Stimulated activated effector memory CD8-positive, alpha-beta T cell treated with anti-CD3 and anti-CD28 coated beads, Interleukin-12 subunit alpha, Interleukin-12 subunit beta, amount 100 ng/mL, for 72 hours (primary cell): ENCODE measurements around the gene DPM2.
A peak's percentile ranks its signal among the peaks of the same experiment; 100 is the strongest.

Experiments
- ATAC-seq: fragments of 150-1000 bp; cut with Tn5 transposase; 2 replicates; pipeline ENCODE4 v1.10.0; 2021
- DNase-seq, 2 donors: peaks; one replicate each; pipeline ENCODE4 v3.0.0; 2021 to 2022; ENCODE audit warnings: low spot score in 2 of 2
- H3K27ac Mint-ChIP-seq: one replicate; pipeline ENCODE4 v1.8.0; 2022; ENCODE audit warnings: mild to moderate bottlenecking, mixed read lengths
- H3K36me3 Mint-ChIP-seq: one replicate; pipeline ENCODE4 v1.8.0; 2022; ENCODE audit warnings: mild to moderate bottlenecking, mixed read lengths
- H3K4me1 Mint-ChIP-seq: one replicate; pipeline ENCODE4 v1.8.0; 2022; ENCODE audit warnings: mixed read lengths
- H3K4me3 Mint-ChIP-seq: one replicate; pipeline ENCODE4 v1.8.0; 2022; ENCODE audit warnings: mild to moderate bottlenecking, mixed read lengths
- H3K9me3 Mint-ChIP-seq: one replicate; pipeline ENCODE4 v1.8.0; 2022; ENCODE audit warnings: mixed read lengths

The DPM2 gene

DNA sequence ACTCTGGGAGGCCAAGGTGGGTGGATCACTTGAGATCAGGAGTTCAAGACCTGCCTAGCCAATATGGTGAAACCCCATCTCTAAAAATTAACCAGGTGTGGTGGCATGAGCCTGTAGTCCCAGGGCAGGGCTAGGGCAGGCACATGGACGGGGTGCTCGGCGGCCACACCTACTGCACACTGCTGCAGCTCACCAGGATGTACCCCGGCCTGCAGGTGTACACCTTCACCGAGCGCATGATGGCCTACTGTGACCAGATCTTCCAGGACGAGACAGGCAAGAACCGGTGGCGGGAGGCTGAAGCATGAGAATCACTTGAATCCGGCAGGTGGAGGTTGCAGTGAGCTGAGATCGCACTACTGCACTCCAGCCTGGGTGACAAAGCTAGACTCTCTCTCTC, 24.0 kb downstream of the DPM2 start:
- no peak overlapping the region for H3K27ac Mint-ChIP-seq
- no peak for DNase-seq

DNA sequence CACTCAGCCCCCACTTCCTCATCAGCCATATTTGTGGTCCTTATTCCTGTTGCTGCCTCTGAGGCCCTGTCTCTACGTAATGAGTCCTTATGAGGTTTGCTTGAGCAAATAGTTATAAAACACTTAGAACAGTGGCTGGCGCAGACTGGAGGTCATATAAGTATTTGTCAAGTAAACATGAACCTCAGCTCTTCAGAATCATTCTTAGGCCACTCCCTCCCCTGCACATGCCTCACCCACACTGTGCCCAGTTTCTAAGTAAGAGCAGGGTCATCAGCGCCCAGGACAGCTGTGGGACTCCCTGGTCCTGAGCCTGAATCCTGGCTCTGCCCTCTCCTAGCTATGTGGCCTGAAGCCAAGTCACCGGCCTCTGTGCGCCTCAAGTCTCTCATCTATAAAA, 24.8 kb downstream of the DPM2 start:
- H3K4me1 Mint-ChIP-seq: peaks cover 47% of the 10 kb centered on the region
- peaks cover 64% of the 10 kb centered on the region for H3K36me3 Mint-ChIP-seq
- H3K9me3 Mint-ChIP-seq: no peaks in the 10 kb centered on the region
- H3K27ac Mint-ChIP-seq: peak overlapping the region; percentile 77
- no peak overlapping the region for H3K4me3 Mint-ChIP-seq
- ATAC-seq (no peak), DNase-seq (no peak)

More for the DNA sequence above, 24.0 kb downstream of the DPM2 start:
- no peak overlapping the region for H3K4me3 Mint-ChIP-seq
- ATAC-seq: no peak
- H3K9me3 Mint-ChIP-seq: no peaks in the 10 kb centered on the region
- peaks cover 55% of the 10 kb centered on the region for H3K4me1 Mint-ChIP-seq
- H3K36me3 Mint-ChIP-seq: peaks cover 60% of the 10 kb centered on the region

DNA sequence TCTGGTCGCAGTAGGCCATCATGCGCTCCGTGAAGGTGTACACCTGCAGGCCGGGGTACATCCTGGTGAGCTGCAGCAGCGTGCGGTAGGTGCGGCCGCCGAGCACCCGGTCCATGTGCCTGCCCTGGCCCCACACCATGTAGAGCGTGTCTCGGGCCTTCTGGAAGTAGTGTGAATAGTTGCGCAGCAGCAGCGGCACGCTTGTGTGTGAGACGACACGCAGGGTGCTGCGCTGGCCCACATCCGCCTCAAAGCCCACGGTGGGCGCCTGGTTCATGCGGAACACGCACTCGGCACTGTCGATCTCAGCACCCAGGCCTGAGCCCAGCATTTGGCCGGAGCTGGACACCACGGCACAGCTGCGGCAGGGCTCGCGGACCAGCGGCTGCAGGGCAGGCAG, 25.4 kb downstream of the DPM2 start:
- Mint-ChIP-seq H3K36me3 (peaks cover 64% of the 10 kb centered on the region), H3K9me3 (no peaks in the 10 kb centered on the region), H3K4me1 (peaks cover 41% of the 10 kb centered on the region), H3K27ac (peak overlapping the region; percentile 95), H3K4me3 (no peak overlapping the region)
- no peak for ATAC-seq
- DNase-seq: no peak

DNA sequence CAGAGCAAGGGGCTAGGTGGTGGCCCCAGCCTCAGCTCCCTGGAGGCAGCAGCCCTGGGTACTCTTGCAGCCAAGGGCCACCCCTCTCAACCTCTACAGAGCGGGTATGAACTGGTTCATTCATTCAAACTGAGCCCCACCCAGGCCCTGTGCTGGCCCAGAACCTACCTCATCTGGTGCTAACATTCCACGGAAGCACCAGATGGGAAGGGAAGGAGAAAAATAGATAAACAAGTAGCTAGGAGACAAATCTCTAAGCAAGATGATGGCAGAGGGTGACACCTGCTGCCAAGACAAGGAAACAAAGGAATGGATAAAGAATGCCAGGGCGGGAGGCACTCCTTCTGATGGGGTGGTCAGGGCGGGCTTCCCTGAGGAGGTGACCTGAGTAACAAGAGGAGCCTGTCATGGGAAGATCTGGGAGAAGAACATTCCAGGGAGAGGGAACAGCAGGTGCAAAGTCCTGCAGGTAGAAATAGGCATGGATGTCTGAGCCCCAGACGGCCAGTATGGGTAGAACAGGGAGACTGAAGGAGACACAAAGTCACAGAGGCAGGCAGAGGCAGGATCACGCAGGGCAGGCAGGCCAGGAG, 26.9 kb downstream of the DPM2 start:
- DNase-seq (no peak), ATAC-seq (no peak)
- Mint-ChIP-seq H3K36me3 (peaks cover 76% of the 10 kb centered on the region), H3K27ac (peak overlapping the region; percentile 95), H3K4me1 (peaks cover 48% of the 10 kb centered on the region), H3K4me3 (peak overlapping the region; percentile 27), H3K9me3 (no peaks in the 10 kb centered on the region)

DNA sequence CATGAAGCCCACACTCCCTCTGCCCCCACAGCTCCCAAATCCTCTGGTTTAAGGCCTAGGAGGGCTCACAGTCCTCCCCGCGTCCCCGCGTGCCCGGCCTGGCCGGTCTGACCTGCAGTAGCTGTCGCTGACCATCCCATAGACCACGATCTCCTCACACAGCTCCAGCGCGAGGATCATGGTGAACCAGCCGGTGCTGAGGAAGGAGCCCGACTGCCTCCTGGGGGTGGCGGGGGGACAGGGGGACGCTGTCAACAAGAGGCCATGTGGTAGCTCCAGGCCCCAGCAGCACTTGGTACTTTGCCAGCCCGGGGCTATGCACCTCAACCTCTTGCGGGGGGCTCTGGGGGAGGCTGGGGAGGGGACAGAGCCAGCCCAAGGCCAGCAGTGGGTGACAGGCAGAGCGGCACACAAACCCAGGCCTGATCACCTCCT, 27.8 kb downstream of the DPM2 start:
- Mint-ChIP-seq H3K4me1 (peaks cover 48% of the 10 kb centered on the region), H3K4me3 (no peak overlapping the region), H3K27ac (peak overlapping the region; percentile 95), H3K36me3 (peaks cover 80% of the 10 kb centered on the region), H3K9me3 (no peaks in the 10 kb centered on the region)
- ATAC-seq: no peak
- DNase-seq: no peak

DNA sequence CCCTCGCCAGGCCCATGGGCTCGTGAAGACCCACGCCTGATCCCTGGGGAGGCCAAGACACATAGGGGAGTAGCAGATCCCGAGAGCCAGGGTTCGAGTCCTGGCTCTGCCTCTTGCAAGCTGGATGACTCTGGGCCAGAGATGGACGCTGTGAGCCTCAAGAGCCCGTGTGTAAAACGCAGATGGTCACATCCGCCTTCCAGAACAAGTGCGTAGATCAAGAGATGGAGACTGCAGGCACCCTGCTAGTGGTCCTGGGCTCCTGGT, 29.1 kb downstream of the DPM2 start:
- Mint-ChIP-seq H3K4me1 (peaks cover 58% of the 10 kb centered on the region), H3K27ac (peak overlapping the region; percentile 58), H3K4me3 (no peak overlapping the region), H3K9me3 (no peaks in the 10 kb centered on the region), H3K36me3 (peaks cover 79% of the 10 kb centered on the region)
- DNase-seq (no peak), ATAC-seq (no peak)

DNA sequence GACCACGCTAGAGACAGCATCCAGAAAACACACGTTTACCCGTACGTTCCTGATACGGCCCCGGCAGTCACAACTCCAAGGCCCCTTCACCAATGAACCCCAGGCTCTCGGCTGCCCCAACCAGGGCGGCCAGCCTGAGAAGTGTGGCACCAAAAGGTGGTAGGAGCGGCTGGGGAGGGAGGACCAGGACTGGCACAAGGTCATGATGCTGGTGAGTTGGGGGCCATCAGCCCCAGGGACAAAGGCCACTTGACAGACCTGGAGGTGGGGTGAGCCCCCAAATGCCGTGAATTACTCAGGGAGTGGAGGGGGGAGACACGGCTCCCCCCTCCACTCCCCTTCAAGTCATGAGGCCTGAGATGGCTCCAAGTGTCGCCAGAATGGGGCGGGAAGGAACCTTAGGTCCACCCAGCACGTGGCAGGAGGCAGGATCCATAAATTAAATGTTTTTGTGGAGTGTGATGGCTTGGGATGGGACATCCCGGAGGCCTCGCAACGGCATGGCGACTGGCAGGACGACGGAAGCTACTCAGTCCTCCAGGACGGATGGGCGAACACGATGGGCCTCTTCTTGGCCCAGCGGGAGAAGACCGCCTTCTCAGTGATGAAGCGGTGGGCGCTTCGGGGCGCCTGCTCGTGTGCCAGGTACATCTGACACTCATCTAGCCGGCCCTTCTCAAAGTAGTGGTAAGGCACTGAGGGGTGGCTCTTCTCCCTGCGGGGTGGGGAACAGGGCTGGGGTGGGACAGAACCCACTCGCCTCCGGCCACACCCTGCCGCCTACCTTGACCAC, 29.6 kb downstream of the DPM2 start:
- H3K36me3 Mint-ChIP-seq: peaks cover 79% of the 10 kb centered on the region
- H3K4me3 Mint-ChIP-seq: no peak overlapping the region
- DNase-seq (no peak), ATAC-seq (no peak)
- peak overlapping the region; percentile 58 for H3K27ac Mint-ChIP-seq
- no peaks in the 10 kb centered on the region for H3K9me3 Mint-ChIP-seq
- peaks cover 60% of the 10 kb centered on the region for H3K4me1 Mint-ChIP-seq

DNA sequence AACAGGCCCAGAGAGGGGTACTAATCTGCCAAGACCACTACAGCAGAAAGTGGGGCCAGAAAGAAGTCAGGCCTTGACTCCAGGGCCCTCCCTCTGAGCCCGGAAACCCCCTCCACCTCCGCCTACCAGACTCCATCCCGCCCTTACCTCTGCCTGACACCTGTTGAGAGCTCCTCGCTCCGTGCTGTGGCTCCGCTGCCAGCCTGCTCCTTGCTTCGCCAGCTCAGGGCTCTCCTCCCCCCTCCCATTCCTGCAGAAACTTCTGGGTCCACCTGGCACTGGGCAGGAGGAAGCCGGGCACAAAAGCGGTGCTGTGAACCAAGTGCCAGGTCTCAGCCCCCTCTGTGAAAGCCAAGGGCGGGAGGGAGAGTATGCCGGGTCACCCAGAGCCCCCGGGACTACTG, 31.9 kb downstream of the DPM2 start:
- H3K27ac Mint-ChIP-seq: peak overlapping the region; percentile 99
- H3K4me3 Mint-ChIP-seq: peak overlapping the region; percentile 92
- ATAC-seq: peak; percentile 61
- no peaks in the 10 kb centered on the region for H3K9me3 Mint-ChIP-seq
- H3K36me3 Mint-ChIP-seq: peaks cover 66% of the 10 kb centered on the region
- H3K4me1 Mint-ChIP-seq: peaks cover 48% of the 10 kb centered on the region
- DNase-seq: peak in 1 of 2 donors; percentile 74

DNA sequence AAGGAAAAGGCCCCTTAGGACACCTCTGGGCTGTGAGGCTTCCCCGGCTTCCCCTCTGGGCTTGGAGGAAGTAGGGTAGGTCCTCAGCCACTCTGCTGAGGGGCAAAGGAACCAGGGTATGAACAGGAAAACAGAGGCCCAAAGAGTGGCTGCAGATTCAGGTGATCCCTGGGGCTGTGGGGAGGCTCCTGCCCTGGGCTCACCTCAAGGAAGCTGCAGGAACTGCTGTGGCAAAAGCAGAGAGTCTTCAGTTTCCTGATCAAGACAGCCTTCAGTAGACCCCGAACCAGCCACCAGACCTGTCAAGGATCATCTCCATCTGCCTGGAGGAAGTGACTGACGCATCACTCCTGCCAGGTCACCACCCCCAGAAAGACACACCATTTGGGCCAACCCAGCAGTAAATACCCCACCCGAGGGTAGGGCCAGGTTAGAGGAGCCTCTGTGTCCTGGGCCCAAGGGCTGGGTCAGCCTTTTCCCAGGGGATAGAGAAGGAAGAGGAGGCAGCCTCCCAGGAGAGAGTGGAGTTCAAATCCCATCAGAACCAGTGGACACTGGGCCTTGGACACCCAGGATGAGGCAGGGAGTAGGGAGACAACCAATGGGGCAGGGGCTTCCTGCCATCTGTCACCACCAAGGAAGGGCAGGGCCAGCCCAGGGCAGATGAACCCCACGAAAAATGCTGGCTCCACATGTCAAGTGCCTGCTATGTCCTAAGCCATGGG, 32.5 kb downstream of the DPM2 start:
- peak overlapping the region; percentile 92 for H3K4me3 Mint-ChIP-seq
- ATAC-seq (peak; percentile 70), DNase-seq (peak in 1 of 2 donors; percentile 76)
- peak overlapping the region; percentile 99 for H3K27ac Mint-ChIP-seq
- H3K4me1 Mint-ChIP-seq: peaks cover 43% of the 10 kb centered on the region
- H3K9me3 Mint-ChIP-seq: no peaks in the 10 kb centered on the region
- peaks cover 65% of the 10 kb centered on the region for H3K36me3 Mint-ChIP-seq

DNA sequence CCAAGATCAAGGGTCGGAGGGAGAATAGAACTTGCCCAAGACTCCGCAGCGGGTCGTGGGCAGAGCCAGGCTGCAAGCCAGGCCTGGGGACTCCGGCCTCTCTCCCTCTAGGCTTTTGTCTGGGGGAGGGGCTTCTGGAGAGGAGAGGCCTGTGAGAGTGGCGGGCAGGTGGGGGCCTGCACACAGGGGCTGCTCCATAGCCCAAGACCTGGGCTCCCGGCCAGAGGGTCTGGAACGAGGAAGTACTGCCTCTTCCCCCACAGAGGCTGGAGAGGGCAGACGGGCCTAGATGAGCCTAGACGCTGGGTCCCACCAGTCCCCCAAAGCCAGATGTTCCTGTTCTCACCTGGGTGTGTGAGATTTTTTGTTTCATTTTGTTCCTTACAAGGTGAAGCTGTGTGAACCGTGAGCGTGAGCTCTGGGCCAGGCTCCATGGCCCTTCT, 33.1 kb downstream of the DPM2 start:
- H3K4me1 Mint-ChIP-seq: peaks cover 43% of the 10 kb centered on the region
- no peaks in the 10 kb centered on the region for H3K9me3 Mint-ChIP-seq
- peak overlapping the region; percentile 92 for H3K4me3 Mint-ChIP-seq
- DNase-seq (peak in 1 of 2 donors; percentile 58), ATAC-seq (peak; percentile 1)
- H3K27ac Mint-ChIP-seq: peak overlapping the region; percentile 99
- H3K36me3 Mint-ChIP-seq: peaks cover 66% of the 10 kb centered on the region

DNA sequence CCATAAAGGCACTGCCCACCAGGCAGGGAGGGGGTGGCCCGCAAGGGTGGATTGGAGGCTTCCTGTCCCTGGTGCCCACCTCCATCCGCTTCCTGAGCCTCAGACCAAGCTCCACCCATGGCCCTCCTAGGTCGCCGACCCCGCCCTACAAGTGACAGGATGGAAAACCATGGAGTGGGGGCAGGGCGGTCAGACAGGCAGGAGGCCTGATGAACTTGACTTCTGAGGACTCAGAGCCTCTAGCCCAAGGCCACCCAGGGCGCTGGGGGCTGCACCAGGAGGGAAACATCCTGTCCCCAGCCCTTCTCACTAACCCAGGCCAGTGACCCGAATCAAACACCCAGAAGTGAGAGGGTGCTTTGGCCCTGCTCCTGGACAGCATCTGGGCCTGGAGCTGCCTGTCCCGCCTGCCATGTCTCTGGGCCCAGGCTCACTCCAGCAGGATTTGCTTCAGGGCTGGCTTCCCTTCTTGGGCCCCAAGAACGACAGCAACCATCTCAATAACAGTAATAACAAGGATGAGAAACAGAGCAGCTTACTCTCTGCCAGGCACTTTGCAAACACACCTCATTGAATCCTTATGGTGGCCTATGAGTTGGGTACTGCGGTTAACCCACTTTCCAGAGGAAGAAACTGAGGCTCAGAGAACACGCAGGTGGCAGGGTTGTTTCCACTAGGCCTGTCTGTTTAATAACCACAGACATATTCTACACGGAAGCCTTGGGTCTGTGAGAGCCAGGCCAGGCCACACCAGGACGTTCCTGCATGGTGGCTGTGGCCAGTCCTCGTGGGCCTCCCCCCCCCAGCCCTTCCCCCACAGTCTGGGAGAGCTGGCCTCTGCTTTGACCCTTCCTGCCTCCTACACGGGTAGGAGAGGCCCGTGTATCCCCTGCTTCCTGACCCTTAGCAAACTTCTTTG, 33.8 kb downstream of the DPM2 start:
- ATAC-seq (peak; percentile 58), DNase-seq (peak; percentile 66 to 90)
- peak overlapping the region; percentile 99 for H3K27ac Mint-ChIP-seq
- H3K36me3 Mint-ChIP-seq: peaks cover 65% of the 10 kb centered on the region
- peaks cover 43% of the 10 kb centered on the region for H3K4me1 Mint-ChIP-seq
- peak overlapping the region; percentile 92 for H3K4me3 Mint-ChIP-seq
- H3K9me3 Mint-ChIP-seq: no peaks in the 10 kb centered on the region

DNA sequence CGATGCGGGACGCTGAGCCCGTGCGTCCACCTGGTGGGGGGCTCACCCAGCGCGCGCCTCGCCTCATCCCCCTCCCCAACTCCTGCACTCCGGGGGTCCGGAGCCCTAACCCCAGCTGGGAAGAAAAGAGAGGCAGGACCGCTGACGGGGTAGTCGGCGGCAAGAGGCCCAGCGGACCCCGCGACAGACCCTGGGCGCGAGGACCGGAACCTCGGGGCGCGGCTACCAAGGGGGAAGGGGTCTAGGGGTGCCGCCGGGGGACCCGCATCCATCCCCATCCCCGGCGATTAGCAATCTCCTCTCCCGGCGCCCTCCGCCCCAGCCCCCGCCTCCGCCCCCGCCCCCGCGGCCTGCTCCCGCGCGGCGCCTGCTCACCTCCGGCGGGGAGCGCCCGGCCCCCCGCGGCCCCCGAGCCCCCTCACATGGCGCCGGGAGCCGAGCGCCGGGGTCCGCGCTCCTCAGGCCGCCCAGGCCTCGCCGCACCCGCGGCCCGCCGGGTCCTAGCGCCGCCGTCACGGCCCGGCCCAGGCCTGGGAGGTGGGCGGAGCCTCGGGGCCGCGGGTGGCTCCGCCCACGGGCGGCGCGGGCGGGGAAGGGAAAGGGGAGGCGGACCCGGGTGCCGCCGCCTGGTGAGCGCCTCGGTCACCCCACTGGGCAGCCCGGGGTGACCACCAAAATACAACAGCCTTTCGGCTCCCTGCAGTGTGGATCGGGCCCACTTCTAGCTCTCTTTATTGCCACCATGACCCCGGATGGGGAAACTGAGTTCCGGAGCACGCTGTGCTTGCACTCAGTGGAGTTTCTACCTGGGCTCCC, 38.3 kb downstream of the DPM2 start, which contains the start of gene ST6GALNAC6:
ST6GALNAC6 (minus strand) TSS at position 476 of the 816 bp plus-strand sequence. CDS start 1,622 bp downstream, outside the sequence.
- H3K9me3 Mint-ChIP-seq: no peaks in the 10 kb centered on the region
- H3K4me1 Mint-ChIP-seq: peaks cover 44% of the 10 kb centered on the region
- DNase-seq (peak; percentile 81 to 87), ATAC-seq (peak; percentile 77)
- H3K36me3 Mint-ChIP-seq: peaks cover 76% of the 10 kb centered on the region
- peak within 1 kb of the TSS; percentile 82 for H3K4me3 Mint-ChIP-seq
- H3K27ac Mint-ChIP-seq: peak within 1 kb of the TSS; percentile 92

DNA sequence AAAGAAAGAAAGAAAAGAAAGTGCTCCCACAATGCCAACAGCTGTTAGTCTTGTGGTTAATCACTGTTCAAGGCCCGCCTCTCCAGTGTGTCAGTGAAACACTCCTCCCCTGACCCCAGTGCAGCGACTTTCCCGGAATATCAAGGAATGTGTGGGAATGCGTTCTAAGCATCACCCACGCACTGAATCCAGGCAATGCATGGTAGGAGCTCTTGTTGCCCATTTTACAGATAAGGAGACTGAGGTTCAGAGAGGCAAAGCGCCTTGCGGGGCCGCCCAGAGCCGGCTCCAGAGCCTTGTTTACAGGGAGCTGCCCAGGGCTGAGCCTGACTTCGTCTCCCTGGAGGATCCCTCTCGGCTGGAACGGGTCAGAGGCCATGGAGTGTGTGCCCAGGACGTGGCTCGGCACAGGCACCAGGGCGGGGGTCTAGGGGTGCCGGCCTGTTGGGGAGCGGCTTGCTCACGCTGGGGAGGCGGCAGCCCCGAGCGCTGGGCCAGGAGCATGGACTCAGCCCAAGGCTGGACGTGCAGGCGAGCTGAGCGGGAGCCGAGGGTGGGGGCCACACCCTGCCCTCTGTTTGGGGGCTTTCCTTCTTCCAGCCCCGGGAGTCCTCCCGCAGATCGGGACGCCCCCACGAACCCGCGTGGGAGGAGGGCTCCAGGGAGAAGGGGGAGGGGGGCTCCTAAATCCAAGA, 39.1 kb downstream of the DPM2 start:
- Mint-ChIP-seq H3K27ac (peak overlapping the region; percentile 92), H3K9me3 (no peaks in the 10 kb centered on the region), H3K4me1 (peaks cover 40% of the 10 kb centered on the region), H3K4me3 (peak overlapping the region; percentile 82), H3K36me3 (peaks cover 76% of the 10 kb centered on the region)
- ATAC-seq (peak; percentile 38), DNase-seq (peak in 1 of 2 donors; percentile 71)
